DND-41 (cell line): ENCODE data around the gene CD63.

Source experiments
- ATAC-seq: fragments of 200-7000 bp; cut with Tn5 transposase; 3 replicates; pipeline ENCODE4 v1.9.1; 2021; ENCODE audit warnings: low read depth; ENCODE audit not compliant: insufficient read depth
- DNase-seq: peaks from one replicate; pipeline ENCODE4 v3.0.0-alpha.2; 2020
- H2AFZ ChIP-seq: 2 replicates; pipeline ENCODE4 v1.6.0; 2012; ENCODE audit warnings: low read depth, low read length
- H3K27ac ChIP-seq: 2 replicates; pipeline ENCODE4 v1.5.1; 2012; ENCODE audit warnings: low read length, inconsistent platforms
- H3K27me3 ChIP-seq: fragments of 200-600 bp; sonication (generic); 2 replicates; pipeline ENCODE4 v1.6.0; 2012; ENCODE audit warnings: low read length, mild to moderate bottlenecking, inconsistent platforms; ENCODE audit not compliant: insufficient read depth, poor library complexity
- H3K36me3 ChIP-seq: 2 replicates; pipeline ENCODE4 v1.5.1; 2012; ENCODE audit warnings: low read length, inconsistent platforms; ENCODE audit not compliant: insufficient read depth
- H3K4me1 ChIP-seq: 2 replicates; pipeline ENCODE4 v1.5.1; 2012; ENCODE audit warnings: mild to moderate bottlenecking, low read length; ENCODE audit not compliant: insufficient read depth
- H3K4me2 ChIP-seq: 2 replicates; pipeline ENCODE4 v1.6.0; 2012; ENCODE audit warnings: mild to moderate bottlenecking, moderate library complexity, low read length, inconsistent platforms; ENCODE audit not compliant: insufficient read depth
- H3K4me3 ChIP-seq, 2 experiments: fragments of 200-600 bp in 1 of 2; shearing (Covaris generic) in 1 of 2; 2 replicates each; pipeline ENCODE4 v1.5.1; 2012 to 2016; ENCODE audit warnings: inconsistent platforms in 2 of 2, low read length in 2 of 2, mild to moderate bottlenecking in 2 of 2, low read depth in 1 of 2, moderate library complexity in 1 of 2
- H3K79me2 ChIP-seq: 2 replicates; pipeline ENCODE4 v1.6.0; 2012; ENCODE audit warnings: low read length, inconsistent platforms; ENCODE audit not compliant: insufficient read depth
- H3K9ac ChIP-seq: 2 replicates; pipeline ENCODE4 v1.6.0; 2012; ENCODE audit warnings: low read depth, mild to moderate bottlenecking, inconsistent platforms, low read length, moderate library complexity
- H3K9me3 ChIP-seq: 2 replicates; pipeline ENCODE4 v1.5.1; 2012; ENCODE audit warnings: low read length, moderate library complexity, mild to moderate bottlenecking, inconsistent platforms; ENCODE audit not compliant: insufficient read depth, severe bottlenecking
- H4K20me1 ChIP-seq: 2 replicates; pipeline ENCODE4 v1.6.0; 2012; ENCODE audit warnings: low read length; ENCODE audit not compliant: insufficient read depth
- CTCF ChIP-seq: IDR thresholded peaks from 2 replicates; pipeline ENCODE4 v1.5.1; 2012; ENCODE audit warnings: borderline replicate concordance, low read length, moderate library complexity, mild to moderate bottlenecking; ENCODE audit not compliant: poor library complexity, severe bottlenecking; ENCODE audit errors: extremely low read depth
- EZH2 ChIP-seq: IDR thresholded peaks from 3 replicates; pipeline ENCODE4 v1.6.1; 2012; ENCODE audit warnings: borderline replicate concordance, low read depth, mild to moderate bottlenecking, moderate library complexity, low read length, inconsistent platforms; ENCODE audit not compliant: severe bottlenecking

Gene CD63

GRCh38 chr12:55745361-55746173 lies 16.8 kb upstream of the CD63 start:
- Histone ChIP-seq H3K27ac (peak overlapping the region; percentile 30; the same call in 1 of the 2 replicates), H3K4me3 (peak overlapping the region in 1 of 2 experiments; percentile 64; a peak in 2 of 4 replicates)
- no peak for DNase-seq

GRCh38 chr12:55744340-55745030 lies 15.7 kb upstream of the CD63 start:
- H3K4me3 ChIP-seq, result peak overlapping the region; percentile 37 to 64; a peak in 3 of 4 replicates
- H3K4me1 ChIP-seq, result peaks cover 35% of the 10 kb centered on the region
- H2AFZ ChIP-seq, result peak overlapping the region; percentile 70
- DNase-seq, result peak; percentile 46
- peak overlapping the region; percentile 74 for H3K4me2 ChIP-seq
- ATAC-seq, result peak; percentile 10; the same call in 1 of the 3 replicates
- H3K27ac ChIP-seq, result peak overlapping the region; percentile 60; the same call in 1 of the 2 replicates
- peaks cover 30% of the 10 kb centered on the region; the same call in 1 of the 2 replicates for H4K20me1 ChIP-seq
- H3K9ac ChIP-seq, result peak overlapping the region; percentile 58
- no peaks in the 10 kb centered on the region for H3K27me3 ChIP-seq
- peaks cover 14% of the 10 kb centered on the region for H3K79me2 ChIP-seq
- TF ChIP-seq EZH2 (no peak), CTCF (no peak)
- no peaks in the 10 kb centered on the region for H3K9me3 ChIP-seq
- peaks cover 6% of the 10 kb centered on the region for H3K36me3 ChIP-seq

More at GRCh38 chr12:55745361-55746173, 16.8 kb upstream of the CD63 start:
- Histone ChIP-seq H3K79me2 (peaks cover 14% of the 10 kb centered on the region), H3K4me2 (peak overlapping the region; percentile 74), H3K9ac (peak overlapping the region; percentile 58; the same call in 1 of the 2 replicates), H3K27me3 (no peaks in the 10 kb centered on the region), H3K4me1 (peaks cover 35% of the 10 kb centered on the region), H3K9me3 (no peaks in the 10 kb centered on the region), H3K36me3 (peaks cover 15% of the 10 kb centered on the region), H2AFZ (no peak overlapping the region), H4K20me1 (peaks cover 30% of the 10 kb centered on the region; the same call in 1 of the 2 replicates)
- no peak for ATAC-seq
- TF ChIP-seq CTCF, result no peak
- TF ChIP-seq EZH2, result no peak

- ATAC-seq (peak; percentile 46), DNase-seq (peak; percentile 65)
- Histone ChIP-seq H3K9ac (peak overlapping the region; percentile 58), H3K4me2 (peak overlapping the region; percentile 74), H3K79me2 (peaks cover 14% of the 10 kb centered on the region), H3K4me1 (peaks cover 39% of the 10 kb centered on the region), H3K27ac (peak overlapping the region; percentile 60), H3K9me3 (no peaks in the 10 kb centered on the region), H3K27me3 (no peaks in the 10 kb centered on the region), H3K36me3 (no peaks in the 10 kb centered on the region), H4K20me1 (peaks cover 30% of the 10 kb centered on the region; the same call in 1 of the 2 replicates), H3K4me3 (peak overlapping the region; percentile 37 to 64), H2AFZ (peak overlapping the region; percentile 70)
- TF ChIP-seq EZH2, result no peak
- peak; percentile 43 for TF ChIP-seq CTCF
Observed at GRCh38 chr12:55743406-55744339, 14.9 kb upstream of the CD63 start.
